ENCODE data around the gene TRPM2.
"Not testable (repeated sequence)": the region's sequence is repeated elsewhere in the genome, so short reads cannot be mapped to it uniquely, and the experiment has no call there.

Gene TRPM2

DNA sequence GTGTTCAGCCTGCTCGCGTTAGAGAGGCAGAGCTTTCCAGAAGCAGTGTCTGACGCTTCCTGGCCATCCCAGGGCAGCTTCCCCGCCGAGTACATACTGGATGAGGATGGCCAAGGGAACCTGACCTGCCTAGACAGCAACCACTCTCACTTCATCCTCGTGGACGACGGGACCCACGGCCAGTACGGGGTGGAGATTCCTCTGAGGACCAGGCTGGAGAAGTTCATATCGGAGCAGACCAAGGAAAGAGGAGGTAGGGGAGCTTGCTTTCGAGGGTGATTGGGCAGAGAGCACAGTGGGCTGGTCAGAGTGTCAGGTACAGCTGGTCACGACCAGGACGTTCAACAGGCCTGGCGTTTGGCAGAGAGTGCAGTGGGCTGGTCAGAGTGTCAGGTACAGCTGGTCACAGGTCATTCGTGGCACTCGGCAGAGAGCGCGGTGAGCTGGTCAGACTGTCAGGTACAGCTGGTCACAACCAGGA lies 22.4 kb downstream of the TRPM2 start:
- no peak for DNase-seq

DNA sequence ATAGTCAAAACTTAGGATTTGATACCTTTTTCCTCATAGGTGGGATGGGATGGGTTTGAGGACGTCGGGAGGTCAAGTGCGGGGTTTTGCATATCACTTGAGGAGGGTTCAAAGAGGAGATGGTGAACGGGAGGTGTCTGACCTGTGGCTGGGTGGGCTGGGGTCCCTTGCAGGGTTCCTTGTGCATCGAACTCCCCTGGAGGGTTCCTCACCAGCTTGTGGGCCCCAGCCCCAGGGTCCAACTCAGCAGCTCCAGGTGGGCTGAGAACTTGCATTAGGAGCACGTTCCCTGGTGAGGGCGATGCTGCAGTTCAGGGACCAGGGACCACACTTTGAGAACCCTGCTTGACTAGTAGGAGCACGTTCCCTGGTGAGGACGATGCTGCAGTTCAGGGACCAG lies 23.2 kb downstream of the TRPM2 start:
- DNase-seq, result no peak

DNA sequence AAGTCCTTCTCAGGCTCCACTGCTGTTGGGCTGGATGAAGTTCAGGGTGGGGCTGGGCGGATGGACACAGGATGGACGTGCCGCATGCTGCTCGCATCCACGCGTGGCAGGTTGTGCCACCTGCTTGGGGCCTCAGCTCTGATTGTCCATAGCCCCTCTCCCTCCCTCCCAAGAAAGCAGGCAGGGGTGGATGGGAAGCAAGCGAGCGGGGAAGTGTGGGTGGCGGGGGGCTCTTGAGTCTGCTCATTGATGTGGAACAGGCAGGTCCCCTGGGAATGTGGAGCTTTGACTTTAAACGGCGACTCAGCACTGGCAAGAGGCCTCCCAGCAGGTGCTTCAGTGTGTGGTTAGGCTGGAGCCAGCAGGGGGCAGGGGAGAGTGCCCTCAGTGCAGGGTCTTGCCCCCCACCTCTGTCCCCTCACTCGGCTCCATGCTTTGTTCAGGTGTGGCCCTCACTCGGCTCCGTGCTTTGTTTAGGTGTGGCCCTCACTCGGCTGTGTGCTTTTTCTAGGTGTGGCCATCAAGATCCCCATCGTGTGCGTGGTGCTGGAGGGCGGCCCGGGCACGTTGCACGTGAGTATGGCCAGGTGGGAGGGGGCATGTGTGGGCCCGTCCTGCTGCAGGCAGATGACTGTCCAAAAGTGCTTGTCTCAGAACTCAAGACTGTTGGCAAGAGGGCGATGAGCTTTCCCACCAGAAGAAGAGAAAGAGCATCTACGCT lies 23.9 kb downstream of the TRPM2 start:
- DNase-seq, result no peak

DNA sequence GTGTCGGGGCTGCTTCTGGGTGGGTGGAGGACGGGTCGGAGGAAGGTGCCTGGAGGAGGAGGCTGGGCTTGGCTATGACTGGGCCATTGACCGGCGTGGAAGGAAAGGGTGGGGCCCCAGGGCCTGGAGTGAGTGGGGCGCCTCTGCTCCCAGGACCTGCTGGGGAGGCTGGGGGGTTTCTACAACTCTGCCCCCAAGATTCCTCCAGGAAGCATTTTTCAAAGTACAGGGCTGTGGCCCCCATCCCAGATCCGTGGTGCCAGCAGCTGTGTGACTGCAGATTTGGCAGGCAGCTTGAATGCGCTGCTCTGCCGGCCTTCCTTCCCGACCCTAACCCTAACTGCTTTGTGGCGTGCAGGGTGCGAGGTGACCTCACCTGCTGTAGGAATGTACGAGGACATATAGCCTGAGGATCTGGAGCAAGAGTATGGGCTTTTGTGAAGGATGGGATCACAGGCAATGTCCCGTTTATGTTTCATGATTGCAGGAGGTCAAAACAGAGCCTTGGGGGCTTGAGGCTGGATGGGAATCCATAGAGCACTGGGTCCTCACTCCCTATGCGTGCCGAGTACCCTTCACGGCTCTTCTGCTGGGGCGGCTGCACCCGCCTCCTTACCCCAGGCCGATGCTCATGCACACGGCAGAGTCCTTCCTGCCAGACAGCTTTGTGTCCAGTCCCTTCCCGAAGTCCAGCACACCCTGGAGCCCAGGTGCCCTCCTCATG lies 24.7 kb downstream of the TRPM2 start:
- DNase-seq, result no peak

DNA sequence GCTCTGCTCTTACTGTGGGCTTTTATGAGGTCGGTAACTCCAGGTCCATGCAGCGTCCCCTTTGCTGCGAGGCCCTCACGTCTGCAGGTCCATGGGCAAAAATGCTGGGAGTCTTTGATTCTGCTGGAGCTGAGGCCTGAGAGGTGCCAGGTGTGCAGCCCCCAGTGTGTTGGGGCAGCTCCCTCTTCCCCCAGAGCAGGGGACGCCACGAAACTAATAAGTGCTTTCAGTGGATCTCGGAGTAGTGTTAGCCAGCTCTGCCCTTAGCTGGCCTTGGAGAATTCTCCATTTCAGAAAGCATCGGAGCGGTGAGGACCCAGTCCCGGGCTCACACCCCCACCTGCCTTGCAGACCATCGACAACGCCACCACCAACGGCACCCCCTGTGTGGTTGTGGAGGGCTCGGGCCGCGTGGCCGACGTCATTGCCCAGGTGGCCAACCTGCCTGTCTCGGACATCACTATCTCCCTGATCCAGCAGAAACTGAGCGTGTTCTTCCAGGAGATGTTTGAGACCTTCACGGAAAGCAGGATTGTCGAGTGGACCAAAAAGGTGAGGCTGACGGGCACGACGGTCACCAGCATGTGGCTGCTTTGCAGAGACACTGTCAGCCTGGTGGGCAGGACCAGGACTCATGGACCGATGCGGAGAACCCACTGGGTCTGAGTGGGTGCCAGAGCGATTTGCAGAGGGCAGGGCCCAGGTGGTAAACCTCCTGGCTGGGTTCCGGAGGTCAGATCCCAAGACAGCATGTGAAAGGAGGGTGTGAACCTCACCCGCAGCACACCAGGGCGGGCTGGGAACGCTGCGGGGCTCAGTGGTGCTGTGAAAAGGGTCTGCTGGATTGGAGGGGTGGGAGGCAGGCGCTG lies 25.5 kb downstream of the TRPM2 start:
- DNase-seq, result no peak

DNA sequence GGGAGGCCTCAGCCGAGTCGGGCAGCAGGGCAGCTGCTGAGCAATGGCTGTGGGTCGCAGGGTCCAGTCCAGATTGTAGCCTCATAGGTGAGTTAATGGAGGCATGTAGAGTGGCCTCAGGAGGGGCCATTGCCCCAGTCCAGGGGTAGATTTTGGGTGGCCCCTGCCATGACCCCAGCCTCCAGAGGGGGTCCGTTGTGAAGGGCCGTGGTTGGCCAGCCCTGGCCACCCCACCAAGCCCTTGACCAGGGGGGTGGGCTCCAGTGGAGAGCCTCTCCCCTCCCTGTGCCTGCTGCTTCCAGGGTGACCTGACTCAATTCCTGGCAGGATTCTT lies 26.1 kb downstream of the TRPM2 start:
- DNase-seq, result no peak

DNA sequence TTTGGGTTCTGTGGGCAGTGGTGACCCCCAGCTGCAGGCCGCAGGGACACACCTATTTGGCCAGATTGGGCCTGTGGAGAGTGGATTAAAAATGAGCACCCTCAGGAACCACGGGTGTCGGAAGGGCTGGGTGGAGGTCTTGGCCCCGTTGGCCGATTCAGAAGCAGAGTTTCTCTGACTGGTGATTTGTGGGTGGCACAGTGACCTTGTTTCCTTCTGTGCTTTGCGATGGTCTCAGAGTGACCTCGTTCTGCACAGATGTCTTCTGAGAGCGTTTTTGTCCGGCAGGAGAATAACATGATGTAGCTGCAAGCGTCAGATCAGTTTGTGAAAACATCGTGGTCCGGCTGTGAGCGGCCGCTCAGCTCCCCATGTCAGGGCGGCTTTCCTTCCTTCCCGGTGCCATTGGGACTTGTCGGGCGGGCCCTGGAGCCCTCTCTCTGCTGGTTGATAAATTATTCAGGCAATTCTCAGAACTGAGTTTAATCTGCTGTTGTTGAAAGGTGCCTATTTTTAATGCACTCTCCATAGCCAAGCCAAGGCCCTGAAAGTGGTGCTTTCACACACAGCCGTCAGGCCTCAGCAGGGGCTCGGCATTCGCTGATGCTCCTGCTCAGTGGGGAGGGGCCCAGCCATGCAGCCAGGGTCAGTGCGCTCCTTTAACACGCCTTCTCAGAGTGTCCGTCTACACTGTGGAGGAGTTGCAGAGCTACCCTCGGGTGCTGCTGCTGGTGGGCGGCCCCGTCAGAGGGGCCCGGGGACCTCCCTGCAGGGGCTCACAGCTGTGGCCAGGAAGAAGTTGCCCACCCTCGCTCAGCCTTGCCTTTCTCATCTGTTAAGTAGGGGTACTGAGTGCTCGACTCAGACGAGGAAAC lies 26.8 kb downstream of the TRPM2 start:
- no peak for DNase-seq

DNA sequence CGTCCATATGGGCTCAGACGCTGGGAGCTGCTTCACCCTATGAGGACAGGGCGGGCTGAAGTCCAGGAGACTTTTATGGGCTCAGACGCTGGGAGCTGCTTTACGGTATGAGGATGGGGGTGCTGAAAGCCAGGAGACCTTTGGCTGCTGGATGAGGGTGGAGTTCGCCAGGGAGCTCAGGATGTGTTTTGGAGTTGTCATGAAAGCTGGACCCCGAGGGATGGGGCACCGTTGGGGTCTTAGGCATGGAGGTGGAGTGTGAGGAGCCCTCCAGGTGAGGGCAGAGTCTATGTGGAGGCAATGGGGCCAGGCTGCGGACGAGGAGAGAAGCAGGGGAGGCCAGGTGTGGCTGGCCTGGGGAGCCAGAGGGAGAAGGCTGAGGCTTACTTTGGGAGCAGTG lies 27.5 kb downstream of the TRPM2 start:
- DNase-seq, result no peak

DNA sequence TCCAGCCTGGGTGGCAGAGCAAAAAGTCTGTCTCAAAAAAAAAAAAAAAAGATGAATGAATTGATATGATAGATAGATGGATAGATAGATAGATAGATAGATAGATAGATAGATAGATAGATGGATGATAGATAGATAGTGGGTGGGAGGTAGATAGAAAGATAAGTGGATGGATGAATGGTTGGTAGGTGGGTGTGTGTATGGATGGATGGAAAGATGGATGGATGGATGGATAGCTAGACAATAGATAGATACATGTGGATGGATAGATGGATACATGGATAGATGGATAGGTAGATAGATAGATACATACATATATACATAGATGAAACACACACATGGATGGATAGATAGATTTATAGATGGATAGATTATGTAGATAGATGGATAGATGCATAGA lies 28.5 kb downstream of the TRPM2 start:
- no peak for DNase-seq

DNA sequence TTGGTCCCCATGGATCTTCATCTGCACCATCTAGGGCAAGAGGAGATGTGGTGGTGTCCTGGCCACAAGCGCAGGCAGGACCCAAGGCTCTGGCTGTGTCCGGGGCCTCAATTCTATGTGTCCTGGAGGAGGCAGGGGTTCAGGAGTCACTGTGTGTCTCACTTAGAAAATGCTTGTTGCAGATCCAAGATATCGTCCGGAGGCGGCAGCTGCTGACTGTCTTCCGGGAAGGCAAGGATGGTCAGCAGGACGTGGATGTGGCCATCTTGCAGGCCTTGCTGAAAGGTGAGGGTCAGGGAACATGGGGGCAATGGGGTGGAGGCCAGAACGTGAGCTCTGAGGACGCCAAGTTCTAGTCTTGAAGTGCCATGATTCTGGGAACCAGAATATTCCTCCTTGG lies 29.1 kb downstream of the TRPM2 start:
- DNase-seq, result no peak

DNA sequence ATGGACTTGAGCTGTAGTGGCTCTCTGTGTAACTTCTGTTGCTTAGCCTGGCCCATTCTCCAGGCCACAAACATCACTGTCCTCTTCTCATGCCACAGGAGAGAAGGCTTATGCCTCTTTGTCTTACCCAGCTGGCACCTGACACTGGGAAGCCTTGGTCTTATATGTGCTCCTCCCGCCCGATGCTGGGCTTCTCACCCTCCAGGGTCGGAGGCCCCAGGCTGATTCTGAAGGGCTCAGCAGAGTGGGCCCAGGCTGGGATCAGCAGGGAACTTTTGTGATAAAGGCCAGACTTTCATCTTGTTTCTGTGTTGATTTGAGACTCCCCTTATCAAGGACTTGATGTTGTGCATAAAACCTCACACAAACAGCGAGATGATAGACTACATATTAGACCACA lies 29.8 kb downstream of the TRPM2 start:
- no peak for DNase-seq

DNA sequence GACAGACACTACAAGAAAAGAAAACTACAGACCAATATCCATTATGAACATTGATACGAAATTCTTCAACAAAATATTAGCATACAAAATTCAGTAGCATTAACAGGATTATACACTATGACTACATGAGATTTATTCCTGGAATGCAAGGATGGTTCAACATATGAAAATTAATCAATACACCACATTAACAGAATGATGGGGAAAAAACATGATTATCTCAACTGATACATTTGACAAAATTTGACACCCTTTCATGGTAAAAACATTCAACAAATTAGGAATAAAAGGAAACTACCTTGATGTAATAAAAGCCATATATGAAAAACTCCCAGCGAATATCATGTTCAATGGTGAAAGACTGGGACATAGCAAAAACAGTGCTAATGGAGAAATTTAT lies 31.5 kb downstream of the TRPM2 start:
- no peak for DNase-seq

DNA sequence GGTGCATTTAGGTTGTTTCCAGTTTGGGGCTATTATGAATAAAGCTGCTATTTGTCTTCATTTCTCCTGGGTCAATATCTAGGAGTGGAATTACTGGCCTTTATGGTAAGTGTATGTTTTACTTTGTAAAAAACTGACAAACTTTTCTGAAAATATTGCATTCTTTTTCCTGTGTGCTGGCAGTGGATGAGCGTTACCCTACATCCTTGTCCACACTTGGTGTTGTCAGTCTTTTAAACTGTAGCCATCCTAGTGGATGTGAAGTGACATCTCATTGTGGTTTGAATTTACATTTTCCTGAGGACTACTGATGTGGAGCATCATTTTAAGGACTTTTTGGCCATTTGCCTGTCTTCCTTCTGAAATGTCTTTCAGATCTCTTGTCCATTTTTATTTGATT lies 35.9 kb downstream of the TRPM2 start:
- no peak for DNase-seq

DNA sequence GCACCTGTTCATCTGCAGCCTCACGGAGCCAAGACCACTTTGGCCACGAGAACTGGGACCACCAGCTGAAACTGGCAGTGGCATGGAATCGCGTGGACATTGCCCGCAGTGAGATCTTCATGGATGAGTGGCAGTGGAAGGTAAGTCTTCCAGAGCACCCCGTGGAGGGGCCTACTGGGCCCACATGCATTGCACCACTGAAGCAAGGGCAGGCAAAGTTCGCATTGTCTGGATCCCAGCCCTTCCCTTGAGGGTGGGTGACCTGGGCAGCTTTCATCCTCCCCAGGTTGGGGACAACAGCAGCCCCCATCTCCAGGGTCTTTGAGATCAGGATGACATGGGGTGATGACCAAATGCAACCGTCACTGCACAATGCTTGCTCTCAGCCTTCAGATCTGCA lies 37.5 kb downstream of the TRPM2 start:
- DNase-seq, result no peak

DNA sequence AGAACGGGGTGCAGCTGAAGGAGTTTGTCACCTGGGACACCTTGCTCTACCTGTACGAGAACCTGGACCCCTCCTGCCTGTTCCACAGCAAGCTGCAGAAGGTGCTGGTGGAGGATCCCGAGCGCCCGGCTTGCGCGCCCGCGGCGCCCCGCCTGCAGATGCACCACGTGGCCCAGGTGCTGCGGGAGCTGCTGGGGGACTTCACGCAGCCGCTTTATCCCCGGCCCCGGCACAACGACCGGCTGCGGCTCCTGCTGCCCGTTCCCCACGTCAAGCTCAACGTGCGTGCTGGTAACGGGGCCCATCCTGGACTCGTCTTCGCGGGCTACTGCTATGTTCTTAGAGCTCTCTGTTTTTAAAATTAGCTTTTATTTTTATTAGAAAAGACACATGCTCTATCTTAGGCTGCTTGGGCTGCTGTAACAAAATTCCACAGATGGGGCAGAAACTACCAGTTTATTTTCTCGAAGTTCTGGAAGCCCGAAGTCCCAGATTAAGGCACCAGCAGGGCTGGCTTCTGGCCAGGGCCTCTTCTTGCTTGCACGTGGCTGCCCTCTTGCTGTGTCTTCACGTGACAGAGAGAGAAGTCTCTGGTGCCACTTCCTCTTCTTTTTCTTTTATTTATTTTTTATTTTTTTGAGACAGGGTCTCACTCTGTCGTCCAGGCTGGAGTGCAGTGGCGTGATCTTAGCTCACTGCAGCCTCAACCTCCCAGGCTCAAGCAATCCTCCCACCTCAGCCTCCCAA lies 38.1 kb downstream of the TRPM2 start:
- no peak for DNase-seq

DNA sequence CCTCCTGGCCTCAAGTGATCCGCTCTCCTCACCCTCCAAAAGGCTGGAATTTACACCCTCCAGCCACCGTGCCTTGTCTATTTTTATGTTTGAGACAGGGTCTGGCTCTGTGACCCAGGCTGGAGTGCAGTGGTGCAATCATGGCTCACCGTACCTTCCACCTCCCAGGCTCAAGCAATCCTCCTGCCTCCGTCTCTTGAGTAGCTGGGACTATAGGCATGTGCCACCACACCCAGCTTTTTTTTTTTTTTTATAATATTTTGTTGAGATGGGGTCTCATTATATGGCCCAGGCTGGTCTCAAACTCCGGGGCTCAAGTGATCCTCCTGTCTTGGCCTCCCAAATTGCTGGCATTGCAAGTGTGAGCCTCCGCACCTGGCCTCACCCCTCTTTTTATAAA lies 38.8 kb downstream of the TRPM2 start:
- DNase-seq, result no peak

DNA sequence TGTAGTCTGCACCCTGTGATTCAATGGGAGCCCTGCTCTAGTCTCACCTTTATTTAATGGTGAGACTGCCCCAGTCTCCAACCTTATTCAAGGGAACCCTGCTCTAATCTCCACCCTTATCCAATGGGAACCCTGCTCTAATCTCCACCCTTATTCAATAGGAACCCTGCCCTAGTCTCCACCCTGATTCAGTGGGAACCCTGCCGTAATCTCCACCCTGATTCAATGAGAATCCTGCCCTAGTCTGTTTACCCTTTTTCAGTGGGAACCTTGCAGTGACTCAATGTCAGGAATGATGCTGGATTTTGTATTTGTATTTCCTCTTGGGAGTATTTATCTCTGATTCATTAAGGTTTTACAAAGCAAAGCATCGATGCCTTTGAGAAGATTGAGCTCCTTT lies 39.5 kb downstream of the TRPM2 start:
- DNase-seq, result no peak

DNA sequence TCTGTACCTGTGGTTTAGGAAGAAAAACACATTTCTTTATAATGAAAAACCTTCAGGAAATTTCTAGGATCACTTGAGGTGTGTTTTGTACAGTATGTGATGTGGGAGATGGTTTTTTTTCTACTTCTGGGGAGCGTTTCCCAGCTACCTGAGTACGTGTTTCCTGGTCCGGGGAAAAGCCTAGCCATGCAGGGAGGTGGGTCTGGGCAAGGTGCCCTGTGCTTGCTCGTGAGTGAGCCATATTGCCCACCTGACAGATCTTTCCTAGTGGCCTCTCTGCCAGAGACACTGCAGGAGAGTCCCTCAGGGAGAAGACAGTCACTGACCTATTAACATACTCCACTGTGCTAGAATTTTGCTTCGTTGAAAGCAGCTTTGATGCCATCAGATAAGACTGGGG lies 41.3 kb downstream of the TRPM2 start:
- no peak for DNase-seq

DNA sequence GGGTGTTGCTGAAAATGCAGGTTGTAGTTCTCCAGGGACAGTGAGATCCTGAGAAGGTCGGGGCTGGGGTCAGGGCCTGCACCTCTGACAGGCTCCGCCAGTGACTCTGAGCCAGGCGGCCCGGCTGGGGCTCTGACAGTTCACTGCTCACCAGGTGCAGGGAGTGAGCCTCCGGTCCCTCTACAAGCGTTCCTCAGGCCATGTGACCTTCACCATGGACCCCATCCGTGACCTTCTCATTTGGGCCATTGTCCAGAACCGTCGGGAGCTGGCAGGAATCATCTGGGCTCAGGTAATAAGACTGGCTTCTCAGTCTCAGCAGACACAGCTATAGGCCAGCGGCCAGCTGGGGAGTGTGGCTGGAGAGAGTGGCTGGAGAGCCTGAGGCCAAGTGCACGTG lies 41.8 kb downstream of the TRPM2 start:
- DNase-seq, result no peak

DNA sequence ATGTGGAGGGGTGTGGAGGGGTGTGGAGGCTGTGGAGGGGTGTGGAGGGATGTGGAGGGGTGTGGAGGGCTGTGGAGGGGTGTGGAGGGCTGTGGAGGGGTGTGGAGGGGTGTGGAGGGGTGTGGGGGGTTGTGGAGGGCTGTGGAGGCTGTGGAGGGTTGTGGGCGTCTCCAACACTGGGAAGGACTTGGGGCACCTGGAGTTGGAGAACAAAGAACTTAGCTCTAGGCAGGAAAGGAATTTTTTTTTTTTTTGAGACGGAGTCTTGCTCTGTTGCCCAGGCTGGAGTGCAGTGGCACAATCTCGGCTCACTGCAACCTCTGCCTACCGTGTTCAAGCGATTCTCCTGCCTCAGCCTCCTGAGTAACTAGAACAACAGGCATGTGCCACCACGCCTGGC lies 43.4 kb downstream of the TRPM2 start:
- not testable (repeated sequence) for DNase-seq

DNA sequence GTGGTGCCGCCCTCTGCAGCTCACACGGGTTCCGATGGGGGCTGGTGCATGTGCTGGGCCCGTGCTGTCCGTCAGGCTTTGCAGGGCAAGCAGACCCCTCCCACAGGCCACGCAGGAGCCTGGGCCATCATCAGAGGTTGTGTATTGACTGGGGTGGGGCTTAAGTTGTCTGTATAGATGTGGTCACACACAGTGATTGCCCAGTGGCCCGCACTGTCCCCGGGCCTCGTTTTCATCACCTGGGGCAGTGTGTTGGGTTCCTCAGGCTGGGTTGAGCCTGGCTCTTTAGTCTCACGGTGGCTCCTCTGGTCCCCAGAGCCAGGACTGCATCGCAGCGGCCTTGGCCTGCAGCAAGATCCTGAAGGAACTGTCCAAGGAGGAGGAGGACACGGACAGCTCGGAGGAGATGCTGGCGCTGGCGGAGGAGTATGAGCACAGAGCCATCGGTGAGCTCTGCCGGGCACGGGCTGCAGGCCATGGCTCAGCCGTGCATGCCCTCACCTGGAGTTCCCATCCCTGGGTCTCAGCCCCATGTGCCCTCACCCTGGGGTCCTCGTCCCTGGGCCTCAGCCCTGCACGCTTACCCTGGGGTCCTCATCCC lies 44.1 kb downstream of the TRPM2 start:
- DNase-seq, result no peak

DNA sequence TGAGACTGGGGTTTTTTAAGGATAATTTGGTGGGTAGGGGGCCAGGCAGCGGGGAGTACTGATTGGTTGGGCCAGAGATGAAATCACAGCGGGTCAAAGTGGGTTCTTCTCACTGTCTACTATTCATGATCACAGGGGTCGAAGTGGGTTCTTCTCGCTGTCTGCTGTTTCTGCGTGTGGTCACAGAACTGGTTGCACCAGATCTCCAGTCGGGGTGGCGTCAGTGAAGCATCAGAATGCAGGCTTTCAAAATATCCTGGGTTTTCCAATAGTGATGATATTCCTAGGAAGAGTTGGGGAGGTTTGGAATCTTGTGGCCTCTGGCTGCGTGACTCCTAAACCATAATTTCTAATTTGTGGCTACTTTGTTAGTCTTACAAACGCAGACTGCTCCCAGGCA lies 45.1 kb downstream of the TRPM2 start:
- DNase-seq, result no peak
